Measurements from ENCODE around the gene PSAP.

The PSAP gene

DNA sequence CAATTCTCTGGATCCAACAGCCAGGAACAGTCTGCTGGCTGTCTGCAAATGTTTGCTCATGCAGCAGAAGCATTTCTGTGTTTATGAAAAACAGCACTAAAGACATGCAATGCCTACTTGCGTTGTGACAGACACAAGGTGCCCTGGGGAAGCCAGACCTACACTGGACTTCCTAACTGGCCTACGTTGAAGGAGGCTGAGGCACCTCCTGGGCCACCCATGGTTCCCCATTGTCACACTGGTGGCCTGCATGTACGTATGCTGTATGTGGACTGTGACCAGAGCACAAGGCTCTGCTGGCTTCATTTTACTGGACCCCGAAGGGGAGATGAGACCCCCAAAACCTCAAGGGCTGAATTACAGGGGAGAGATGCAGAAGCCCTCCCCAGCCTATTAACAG, 27.7 kb downstream of the PSAP start:
- Mint-ChIP-seq H3K27ac (peak overlapping the region; percentile 45), H3K4me3 (no peak overlapping the region)

DNA sequence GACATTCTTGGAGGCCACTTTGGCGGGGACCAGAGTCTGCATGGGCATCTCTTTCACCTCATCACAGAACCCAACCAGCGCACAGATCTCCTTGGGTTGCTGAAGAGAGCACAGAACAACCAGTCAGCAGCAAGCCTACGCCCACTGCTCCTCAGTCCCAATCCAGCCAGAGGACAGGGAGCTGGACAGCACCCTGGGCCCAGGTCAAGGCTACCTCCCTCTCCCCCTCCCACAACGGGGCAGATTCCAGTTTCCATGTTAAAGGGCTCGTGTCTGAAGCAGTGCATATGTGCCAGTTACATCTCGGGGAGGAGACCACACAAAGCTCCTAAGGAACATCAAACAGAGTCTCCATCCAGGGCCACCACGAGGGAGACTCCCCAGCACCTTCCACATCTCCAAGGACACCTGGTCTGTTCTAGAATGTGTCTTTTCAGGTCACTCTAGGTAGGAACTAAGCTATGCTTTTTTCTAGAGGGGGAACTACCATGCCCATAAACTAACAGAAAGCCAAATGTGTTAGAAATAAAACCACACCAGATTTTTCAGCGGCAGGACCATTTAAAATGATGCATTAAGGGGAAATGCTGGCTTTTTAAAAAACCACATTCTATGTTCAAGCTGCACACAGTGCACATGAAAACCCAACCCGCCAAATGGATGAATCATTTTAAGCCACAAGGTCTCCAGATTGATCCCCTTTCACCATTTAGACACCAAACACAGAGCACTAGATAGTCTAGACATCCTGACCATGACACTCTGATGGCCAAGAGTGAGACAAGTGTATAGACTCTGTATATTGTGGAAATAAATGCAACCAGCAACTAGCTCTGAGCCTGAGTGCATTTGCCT, 28.9 kb downstream of the PSAP start:
- Mint-ChIP-seq H3K9me3 (no peaks in the 10 kb centered on the region), H3K27ac (peak overlapping the region; percentile 26), H3K27me3 (ENCODE audit: low read depth, poor library complexity) (no peaks in the 10 kb centered on the region), H3K4me3 (no peak overlapping the region), H3K4me1 (peaks cover 10% of the 10 kb centered on the region), H3K36me3 (ENCODE audit: low read depth) (peaks cover 63% of the 10 kb centered on the region)
- TF ChIP-seq, protein P1, sequence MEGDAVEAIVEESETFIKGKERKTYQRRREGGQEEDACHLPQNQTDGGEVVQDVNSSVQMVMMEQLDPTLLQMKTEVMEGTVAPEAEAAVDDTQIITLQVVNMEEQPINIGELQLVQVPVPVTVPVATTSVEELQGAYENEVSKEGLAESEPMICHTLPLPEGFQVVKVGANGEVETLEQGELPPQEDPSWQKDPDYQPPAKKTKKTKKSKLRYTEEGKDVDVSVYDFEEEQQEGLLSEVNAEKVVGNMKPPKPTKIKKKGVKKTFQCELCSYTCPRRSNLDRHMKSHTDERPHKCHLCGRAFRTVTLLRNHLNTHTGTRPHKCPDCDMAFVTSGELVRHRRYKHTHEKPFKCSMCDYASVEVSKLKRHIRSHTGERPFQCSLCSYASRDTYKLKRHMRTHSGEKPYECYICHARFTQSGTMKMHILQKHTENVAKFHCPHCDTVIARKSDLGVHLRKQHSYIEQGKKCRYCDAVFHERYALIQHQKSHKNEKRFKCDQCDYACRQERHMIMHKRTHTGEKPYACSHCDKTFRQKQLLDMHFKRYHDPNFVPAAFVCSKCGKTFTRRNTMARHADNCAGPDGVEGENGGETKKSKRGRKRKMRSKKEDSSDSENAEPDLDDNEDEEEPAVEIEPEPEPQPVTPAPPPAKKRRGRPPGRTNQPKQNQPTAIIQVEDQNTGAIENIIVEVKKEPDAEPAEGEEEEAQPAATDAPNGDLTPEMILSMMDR (IDR thresholded peaks at IDR 0.05), result no peak
- DNase-seq, result no peak

More for the DNA sequence above, 27.7 kb downstream of the PSAP start:
- TF ChIP-seq, protein P1 (IDR thresholded peaks at IDR 0.05), result no peak
- H3K36me3 Mint-ChIP-seq (ENCODE audit: low read depth), result peaks cover 64% of the 10 kb centered on the region
- DNase-seq, result no peak
- H3K4me1 Mint-ChIP-seq, result peaks cover 10% of the 10 kb centered on the region
- no peaks in the 10 kb centered on the region for H3K9me3 Mint-ChIP-seq
- no peaks in the 10 kb centered on the region for H3K27me3 Mint-ChIP-seq (ENCODE audit: low read depth, poor library complexity)

DNA sequence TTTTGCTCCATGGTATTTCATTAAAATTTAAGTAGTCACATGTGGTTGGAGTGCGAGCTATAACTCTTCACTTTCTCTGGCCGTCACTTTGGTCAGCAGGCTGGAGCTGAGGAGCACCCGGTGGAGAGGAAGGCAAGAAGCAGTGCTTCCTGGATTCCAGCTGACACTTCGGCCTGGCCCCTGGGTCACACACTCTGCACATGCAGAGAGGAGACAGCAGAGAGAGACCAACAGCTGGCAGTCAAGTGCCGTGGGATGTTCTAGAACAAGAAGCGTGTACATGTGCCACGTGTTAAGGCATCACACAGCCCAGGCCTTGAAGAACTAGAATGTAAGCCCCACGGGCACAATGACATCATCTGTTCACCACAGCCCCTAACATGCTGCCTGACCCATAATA, 30.1 kb downstream of the PSAP start:
- peaks cover 11% of the 10 kb centered on the region for H3K4me1 Mint-ChIP-seq
- TF ChIP-seq, protein P1 (IDR thresholded peaks at IDR 0.05), result no peak
- peak overlapping the region; percentile 29 for H3K27ac Mint-ChIP-seq
- H3K4me3 Mint-ChIP-seq, result no peak overlapping the region
- no peaks in the 10 kb centered on the region for H3K9me3 Mint-ChIP-seq
- DNase-seq, result no peak
- H3K36me3 Mint-ChIP-seq (ENCODE audit: low read depth), result peaks cover 64% of the 10 kb centered on the region
- H3K27me3 Mint-ChIP-seq (ENCODE audit: low read depth, poor library complexity), result no peaks in the 10 kb centered on the region

DNA sequence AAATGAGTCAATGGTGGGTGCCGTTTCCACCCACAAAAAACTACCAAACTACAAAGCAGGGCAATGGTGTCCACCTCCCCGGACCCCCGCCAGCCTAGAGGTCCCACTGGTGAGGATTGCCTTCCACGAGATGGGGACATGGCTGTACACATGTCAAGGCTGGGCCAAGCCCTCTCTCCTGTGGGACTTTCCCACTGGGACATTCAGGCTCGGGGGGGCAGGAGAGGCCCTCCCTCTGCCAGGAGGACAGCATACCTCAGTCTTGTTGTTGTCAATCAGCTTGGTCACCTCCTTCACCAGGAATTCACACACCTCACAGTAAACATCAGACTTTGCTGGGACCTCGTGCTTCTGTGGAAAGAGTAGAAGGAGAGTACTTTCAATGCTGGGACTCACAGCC, 31.1 kb downstream of the PSAP start:
- no peaks in the 10 kb centered on the region for H3K27me3 Mint-ChIP-seq (ENCODE audit: low read depth, poor library complexity)
- TF ChIP-seq, protein P1 (IDR thresholded peaks at IDR 0.05), result no peak
- H3K4me3 Mint-ChIP-seq, result no peak overlapping the region
- peaks cover 63% of the 10 kb centered on the region for H3K36me3 Mint-ChIP-seq (ENCODE audit: low read depth)
- peaks cover 9% of the 10 kb centered on the region for H3K4me1 Mint-ChIP-seq
- DNase-seq, result no peak
- H3K27ac Mint-ChIP-seq, result no peak overlapping the region
- no peaks in the 10 kb centered on the region for H3K9me3 Mint-ChIP-seq

DNA sequence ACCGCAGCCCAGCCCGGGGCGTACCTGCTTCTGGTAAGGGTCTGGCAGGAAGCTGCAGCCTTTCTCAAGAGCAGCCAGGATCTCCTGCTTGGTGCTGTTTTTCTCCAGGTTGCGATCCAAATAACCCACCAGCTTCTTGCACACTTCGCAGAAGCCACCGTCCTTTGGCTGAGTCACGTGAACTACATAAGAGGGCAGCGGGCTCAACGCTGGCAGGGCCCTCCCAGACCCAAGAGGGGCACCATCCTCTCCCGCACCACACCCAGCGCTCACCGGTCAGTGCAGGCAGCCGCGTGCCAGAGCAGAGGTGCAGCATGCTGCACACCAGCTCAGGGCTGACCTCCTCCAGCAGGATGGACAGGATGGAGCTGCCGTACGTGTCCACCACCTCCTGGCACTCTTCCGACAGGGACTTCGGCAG, 31.6 kb downstream of the PSAP start:
- no peak overlapping the region for H3K4me3 Mint-ChIP-seq
- DNase-seq, result no peak
- H3K36me3 Mint-ChIP-seq (ENCODE audit: low read depth), result peaks cover 66% of the 10 kb centered on the region
- H3K9me3 Mint-ChIP-seq, result no peaks in the 10 kb centered on the region
- no peaks in the 10 kb centered on the region for H3K27me3 Mint-ChIP-seq (ENCODE audit: low read depth, poor library complexity)
- H3K27ac Mint-ChIP-seq, result no peak overlapping the region
- H3K4me1 Mint-ChIP-seq, result peaks cover 10% of the 10 kb centered on the region
- TF ChIP-seq, protein P1 (IDR thresholded peaks at IDR 0.05), result no peak
